CD14-positive monocyte (primary cell): ENCODE measurements around the gene CDC42BPG. TPM values are rescaled to one million over a fixed set of nuclear protein-coding genes. Genes with fewer than 3 reads are reported as not detected.

ENCODE experiments used
- DNase-seq, 3 donors: peaks; one replicate each; pipeline ENCODE4 v3.0.0-alpha.2; 2011 to 2022
- H2AFZ ChIP-seq: 2 replicates; pipeline ENCODE4 v1.6.0; 2012; ENCODE audit warnings: mild to moderate bottlenecking, low read depth, low read length, inconsistent platforms; ENCODE audit not compliant: insufficient read depth, poor library complexity, severe bottlenecking
- H3K27ac ChIP-seq, 2 donors: 1 replicate in 1 of 2; 2 replicates in 1 of 2; pipeline ENCODE4 v1.5.1; 2012 to 2013; ENCODE audit warnings: low read length in 2 of 2, control low read depth in 1 of 2, inconsistent platforms in 1 of 2, low read depth in 1 of 2, mild to moderate bottlenecking in 1 of 2
- H3K27me3 ChIP-seq, 2 donors: one replicate each; pipeline versions ENCODE4 v1.6.0 to v1.6.1; 2011 to 2013; ENCODE audit warnings: low read length in 2 of 2; ENCODE audit not compliant: control insufficient read depth in 2 of 2, insufficient read depth in 2 of 2
- H3K36me3 ChIP-seq, 2 donors: replicated peaks in 1 of 2; 1 replicate in 1 of 2; 2 replicates in 1 of 2; pipeline versions ENCODE4 v1.5.1 to v1.6.1; 2012 to 2013; ENCODE audit warnings: low read length in 2 of 2, control low read depth in 1 of 2, inconsistent platforms in 1 of 2, mild to moderate bottlenecking in 1 of 2; ENCODE audit not compliant: insufficient read depth in 2 of 2, control insufficient read depth in 1 of 2
- H3K4me1 ChIP-seq, 2 donors: 1 replicate in 1 of 2; 2 replicates in 1 of 2; pipeline versions ENCODE4 v1.5.1 to v1.6.1; 2012 to 2013; ENCODE audit warnings: low read length in 2 of 2, control low read depth in 1 of 2, inconsistent platforms in 1 of 2, mild to moderate bottlenecking in 1 of 2, moderate library complexity in 1 of 2; ENCODE audit not compliant: insufficient read depth in 2 of 2, control insufficient read depth in 1 of 2
- H3K4me2 ChIP-seq: replicated peaks from 2 replicates; pipeline ENCODE3; 2012; ENCODE audit warnings: low read length, moderate library complexity, mild to moderate bottlenecking; ENCODE audit not compliant: poor library complexity, severe bottlenecking; ENCODE audit errors: extremely low read depth
- H3K4me3 ChIP-seq, 3 experiments: fragments of 200-600 bp in 1 of 3; sonication (generic) in 1 of 3; replicated peaks in 1 of 3; 1 replicate in 2 of 3; 2 replicates in 1 of 3; pipeline ENCODE4 v1.5.1; 2011 to 2013; ENCODE audit warnings: low read length in 3 of 3, mild to moderate bottlenecking in 3 of 3, control low read depth in 2 of 3, low read depth in 2 of 3, inconsistent platforms in 1 of 3, moderate library complexity in 1 of 3
- H3K79me2 ChIP-seq: 2 replicates; pipeline ENCODE4 v1.6.0; 2012; ENCODE audit warnings: mild to moderate bottlenecking, control low read depth, inconsistent platforms, low read length, moderate library complexity; ENCODE audit not compliant: insufficient read depth
- H3K9ac ChIP-seq: 2 replicates; pipeline ENCODE4 v1.6.0; 2017; ENCODE audit warnings: low read length, mild to moderate bottlenecking; ENCODE audit not compliant: insufficient read depth, poor library complexity, severe bottlenecking
- H3K9me3 ChIP-seq, 2 donors: replicated peaks in 1 of 2; 1 replicate in 1 of 2; 2 replicates in 1 of 2; pipeline versions ENCODE4 v1.5.1 to v1.6.1; 2012 to 2013; ENCODE audit warnings: low read length in 2 of 2, control low read depth in 1 of 2; ENCODE audit not compliant: control insufficient read depth in 1 of 2, insufficient read depth in 1 of 2
- H4K20me1 ChIP-seq: 2 replicates; pipeline ENCODE4 v1.6.0; 2012; ENCODE audit warnings: mild to moderate bottlenecking, low read length, control low read depth, moderate library complexity; ENCODE audit not compliant: insufficient read depth
- H3K27ac Mint-ChIP-seq, 7 donors: one replicate each; pipeline ENCODE4 v1.8.0; 2020; ENCODE audit warnings: mild to moderate bottlenecking in 7 of 7, mixed read lengths in 7 of 7, moderate library complexity in 6 of 7, inconsistent platforms in 2 of 7
- H3K27me3 Mint-ChIP-seq, 3 donors: one replicate each; pipeline ENCODE4 v1.8.0; 2021 to 2022; ENCODE audit warnings: low read depth in 3 of 3, mild to moderate bottlenecking in 3 of 3, mixed read lengths in 3 of 3, moderate library complexity in 3 of 3, inconsistent platforms in 1 of 3
- H3K36me3 Mint-ChIP-seq, 2 donors: one replicate each; pipeline ENCODE4 v1.8.0; 2020; ENCODE audit warnings: mixed read lengths in 2 of 2, inconsistent platforms in 1 of 2, mild to moderate bottlenecking in 1 of 2
- H3K4me1 Mint-ChIP-seq: one replicate; pipeline ENCODE4 v1.8.0; 2020; ENCODE audit warnings: mild to moderate bottlenecking, mixed read lengths
- H3K4me3 Mint-ChIP-seq, 2 donors: one replicate each; pipeline ENCODE4 v1.8.0; 2020; ENCODE audit warnings: mild to moderate bottlenecking in 2 of 2, mixed read lengths in 2 of 2, moderate library complexity in 1 of 2
- H3K9me3 Mint-ChIP-seq, 7 donors: one replicate each; pipeline ENCODE4 v1.8.0; 2020 to 2022; ENCODE audit warnings: mixed read lengths in 7 of 7, mild to moderate bottlenecking in 6 of 7, moderate library complexity in 6 of 7, inconsistent platforms in 2 of 7
- WGBS: methylation state at CpG from one replicate; pipeline ENCODE4 v1.1.5; 2013; ENCODE audit warnings: missing lambda C conversion rate; ENCODE audit not compliant: insufficient coverage; 5-methylcytosine and 5-hydroxymethylcytosine counted together
- intact Hi-C, 2 donors: fragments of 100-400 bp; cut with micrococcal nuclease; formaldehyde crosslinking; loops; one replicate each; pipeline versions ENCODE4 v1.15.0 to v1.15.1; 2023
- polyA plus RNA-seq, 3 donors: library from polyadenylated mRNA; depleted of rRNA in 1 of 3; unstranded in 2 of 3; stranded (reverse) in 1 of 3; fragments of 300-500 nt in 2 of 3; fragments of >200 nt in 1 of 3; fragmentation: Illumina TruSeq in 2 of 3; gene quantifications; 1 replicate in 2 of 3; 2 replicates in 1 of 3; pipeline ENCODE4 v1.2.3, GENCODE V29; 2012 to 2021
- TF ChIP-seq, protein P1 (sequence below): fragments of 200-600 bp; IDR thresholded peaks from one replicate; pipeline ENCODE4 v1.8.0; 2022; ENCODE audit warnings: antibody characterized with exemption, mild to moderate bottlenecking

Gene CDC42BPG
- polyA plus RNA-seq, 3 donors: 0.23 TPM; not detected in 2

DNA sequence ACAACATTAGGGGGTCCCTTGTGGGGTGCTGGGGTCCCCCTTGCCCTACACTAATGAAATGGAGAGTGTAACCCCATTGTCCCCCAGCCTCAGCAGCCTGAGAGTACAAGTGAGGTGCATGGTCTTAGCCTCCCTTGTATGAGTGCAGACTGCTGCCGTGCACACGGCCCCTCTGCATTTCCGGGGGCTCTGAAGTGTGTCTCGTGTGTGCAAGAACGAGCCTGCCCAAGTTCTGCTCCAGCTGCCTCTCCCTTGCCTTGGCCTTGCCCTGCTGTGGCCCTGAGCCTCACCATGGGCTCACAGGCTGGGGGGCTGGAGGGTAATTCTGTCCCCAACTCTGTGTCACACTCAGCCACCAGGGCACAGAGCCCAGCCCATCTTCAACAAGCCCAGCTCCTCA lies 39.1 kb upstream of the CDC42BPG start:
- peaks cover 69% of the 10 kb centered on the region for H3K4me1 Mint-ChIP-seq
- peak overlapping the region in 2 of 7 donors; percentile 85 to 89 for H3K27ac Mint-ChIP-seq
- peaks cover 0 to 3% (median 0%) of the 10 kb centered on the region in 7 donors for H3K9me3 Mint-ChIP-seq
- WGBS: 100% methylated on average over 5 of the region's 5 CpGs
- H3K27me3 ChIP-seq: peaks cover 0 to 7% of the 10 kb centered on the region in 2 donors
- peaks cover 66 to 73% of the 10 kb centered on the region in 2 donors for H3K4me1 ChIP-seq
- no peak overlapping the region for H3K4me3 ChIP-seq
- no peaks in the 10 kb centered on the region for H4K20me1 ChIP-seq
- no peak overlapping the region for H3K27ac ChIP-seq
- peak overlapping the region in 1 of 2 donors; percentile 63 for H3K4me3 Mint-ChIP-seq
- no peaks in the 10 kb centered on the region for H3K79me2 ChIP-seq
- peaks cover 8 to 22% (median 9%) of the 10 kb centered on the region in 3 donors for H3K27me3 Mint-ChIP-seq
- H3K9me3 ChIP-seq: no peaks in the 10 kb centered on the region
- no peak for DNase-seq
- peaks cover 0 to 5% of the 10 kb centered on the region in 2 donors for H3K36me3 Mint-ChIP-seq
- no peaks in the 10 kb centered on the region for H3K36me3 ChIP-seq
- H3K4me2 ChIP-seq: no peak overlapping the region
- intact Hi-C loops: no loop called here
- no peak overlapping the region for H3K9ac ChIP-seq
- TF ChIP-seq, protein P1, sequence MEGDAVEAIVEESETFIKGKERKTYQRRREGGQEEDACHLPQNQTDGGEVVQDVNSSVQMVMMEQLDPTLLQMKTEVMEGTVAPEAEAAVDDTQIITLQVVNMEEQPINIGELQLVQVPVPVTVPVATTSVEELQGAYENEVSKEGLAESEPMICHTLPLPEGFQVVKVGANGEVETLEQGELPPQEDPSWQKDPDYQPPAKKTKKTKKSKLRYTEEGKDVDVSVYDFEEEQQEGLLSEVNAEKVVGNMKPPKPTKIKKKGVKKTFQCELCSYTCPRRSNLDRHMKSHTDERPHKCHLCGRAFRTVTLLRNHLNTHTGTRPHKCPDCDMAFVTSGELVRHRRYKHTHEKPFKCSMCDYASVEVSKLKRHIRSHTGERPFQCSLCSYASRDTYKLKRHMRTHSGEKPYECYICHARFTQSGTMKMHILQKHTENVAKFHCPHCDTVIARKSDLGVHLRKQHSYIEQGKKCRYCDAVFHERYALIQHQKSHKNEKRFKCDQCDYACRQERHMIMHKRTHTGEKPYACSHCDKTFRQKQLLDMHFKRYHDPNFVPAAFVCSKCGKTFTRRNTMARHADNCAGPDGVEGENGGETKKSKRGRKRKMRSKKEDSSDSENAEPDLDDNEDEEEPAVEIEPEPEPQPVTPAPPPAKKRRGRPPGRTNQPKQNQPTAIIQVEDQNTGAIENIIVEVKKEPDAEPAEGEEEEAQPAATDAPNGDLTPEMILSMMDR: no peak
- H2AFZ ChIP-seq: no peak overlapping the region

DNA sequence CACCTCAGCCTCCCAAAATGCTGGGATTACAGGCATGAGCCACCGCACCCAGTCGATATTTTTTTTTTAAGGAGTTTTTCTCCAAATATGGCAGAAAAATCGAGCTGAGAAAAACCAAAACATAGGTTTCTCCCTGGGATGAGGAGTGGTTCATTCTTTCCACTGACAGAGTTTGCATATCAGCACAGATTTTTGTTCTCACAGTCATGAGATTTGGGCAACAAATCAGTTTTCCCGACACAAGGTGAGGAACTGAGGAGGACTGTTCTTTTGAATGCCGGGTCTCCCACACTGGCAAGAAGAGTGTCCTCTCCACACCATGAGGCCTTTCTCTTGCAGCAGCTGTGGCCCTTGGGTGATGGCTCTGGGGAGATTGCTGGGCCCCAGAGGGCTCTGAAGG lies 37.8 kb upstream of the CDC42BPG start:
- intact Hi-C loops: no loop called here
- Histone ChIP-seq H3K9me3 (no peaks in the 10 kb centered on the region), H3K27ac (no peak overlapping the region), H4K20me1 (peaks cover 12% of the 10 kb centered on the region), H2AFZ (no peak overlapping the region), H3K4me1 (peaks cover 60 to 67% of the 10 kb centered on the region in 2 donors), H3K27me3 (peaks cover 0 to 7% of the 10 kb centered on the region in 2 donors), H3K79me2 (peaks cover 12% of the 10 kb centered on the region), H3K9ac (no peak overlapping the region), H3K4me2 (no peak overlapping the region), H3K4me3 (no peak overlapping the region), H3K36me3 (no peaks in the 10 kb centered on the region)
- H3K4me3 Mint-ChIP-seq: peak overlapping the region in 1 of 2 donors; percentile 33
- peaks cover 0 to 9% of the 10 kb centered on the region in 2 donors for H3K36me3 Mint-ChIP-seq
- DNase-seq: no peak
- peaks cover 6 to 25% (median 9%) of the 10 kb centered on the region in 3 donors for H3K27me3 Mint-ChIP-seq
- WGBS: no CpG with 5 or more reads among the region's 5 CpGs
- H3K4me1 Mint-ChIP-seq: peaks cover 58% of the 10 kb centered on the region
- H3K9me3 Mint-ChIP-seq: peaks cover 0 to 3% (median 0%) of the 10 kb centered on the region in 7 donors
- H3K27ac Mint-ChIP-seq: no peak overlapping the region
- TF ChIP-seq, protein P1: no peak
